ENCODE data around the gene SLC9A2. TPM values are rescaled to one million over a fixed set of nuclear protein-coding genes. Genes with fewer than 3 reads are reported as not detected.

SLC9A2 gene
- total RNA-seq, 2 donors from 2014 or later, result not detected

DNA sequence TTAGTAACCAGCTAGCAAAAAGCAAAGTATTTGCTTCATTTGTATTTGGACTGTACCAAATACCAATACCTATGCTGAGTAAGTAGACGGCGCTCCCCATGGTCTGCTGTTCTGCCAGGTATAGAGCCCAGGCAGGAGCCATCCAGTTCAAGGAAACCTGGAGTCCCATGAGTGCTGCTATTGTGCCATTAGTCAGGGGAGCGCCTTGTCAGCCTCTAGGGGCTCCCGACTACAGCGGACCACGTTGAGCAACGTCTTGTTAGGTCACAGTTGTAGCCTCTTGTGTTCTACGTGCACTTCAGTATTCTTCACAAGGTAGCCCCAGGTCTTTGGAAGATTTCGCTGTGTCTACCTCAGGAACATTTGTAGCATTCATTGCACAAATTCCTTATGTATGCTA is 21.6 kb upstream of the SLC9A2 start:
- DNase-seq, result peak; percentile 54
- Mint-ChIP-seq H3K27me3 (ENCODE audit: insufficient read depth) (no peaks in the 10 kb centered on the region), H3K4me3 (no peak overlapping the region), H3K4me1 (no peaks in the 10 kb centered on the region), H3K27ac (no peak overlapping the region), H3K36me3 (ENCODE audit: low read depth) (no peaks in the 10 kb centered on the region), H3K9me3 (no peaks in the 10 kb centered on the region)
- H3K4me3 ChIP-seq (ENCODE audit: low read length), result no peak overlapping the region
- no peaks in the 10 kb centered on the region for H3K27me3 ChIP-seq (ENCODE audit: control insufficient read depth, insufficient read depth, low read length, poor library complexity, severe bottlenecking)
- 71 to 74% methylated on average over 7 to 9 of the region's 9 CpGs for WGBS, 2 experiments (ENCODE audit: insufficient coverage in 1 of 2, insufficient read length in 1 of 2)
- TF ChIP-seq, protein P1, sequence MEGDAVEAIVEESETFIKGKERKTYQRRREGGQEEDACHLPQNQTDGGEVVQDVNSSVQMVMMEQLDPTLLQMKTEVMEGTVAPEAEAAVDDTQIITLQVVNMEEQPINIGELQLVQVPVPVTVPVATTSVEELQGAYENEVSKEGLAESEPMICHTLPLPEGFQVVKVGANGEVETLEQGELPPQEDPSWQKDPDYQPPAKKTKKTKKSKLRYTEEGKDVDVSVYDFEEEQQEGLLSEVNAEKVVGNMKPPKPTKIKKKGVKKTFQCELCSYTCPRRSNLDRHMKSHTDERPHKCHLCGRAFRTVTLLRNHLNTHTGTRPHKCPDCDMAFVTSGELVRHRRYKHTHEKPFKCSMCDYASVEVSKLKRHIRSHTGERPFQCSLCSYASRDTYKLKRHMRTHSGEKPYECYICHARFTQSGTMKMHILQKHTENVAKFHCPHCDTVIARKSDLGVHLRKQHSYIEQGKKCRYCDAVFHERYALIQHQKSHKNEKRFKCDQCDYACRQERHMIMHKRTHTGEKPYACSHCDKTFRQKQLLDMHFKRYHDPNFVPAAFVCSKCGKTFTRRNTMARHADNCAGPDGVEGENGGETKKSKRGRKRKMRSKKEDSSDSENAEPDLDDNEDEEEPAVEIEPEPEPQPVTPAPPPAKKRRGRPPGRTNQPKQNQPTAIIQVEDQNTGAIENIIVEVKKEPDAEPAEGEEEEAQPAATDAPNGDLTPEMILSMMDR (conservative IDR thresholded peaks at IDR 0.05), result peak; percentile 51
- H3K36me3 ChIP-seq (ENCODE audit: control insufficient read depth, insufficient read depth, low read length), result no peaks in the 10 kb centered on the region
- H3K9ac ChIP-seq (ENCODE audit: extremely low read depth, low read length, poor library complexity, severe bottlenecking), result no peak overlapping the region
- H3K4me1 ChIP-seq (ENCODE audit: control insufficient read depth, insufficient read depth, low read length), result no peaks in the 10 kb centered on the region
- no peaks in the 10 kb centered on the region for H3K9me3 ChIP-seq (ENCODE audit: control insufficient read depth, low read length)
- no peak overlapping the region for H3K27ac ChIP-seq (ENCODE audit: low read depth, low read length)

DNA sequence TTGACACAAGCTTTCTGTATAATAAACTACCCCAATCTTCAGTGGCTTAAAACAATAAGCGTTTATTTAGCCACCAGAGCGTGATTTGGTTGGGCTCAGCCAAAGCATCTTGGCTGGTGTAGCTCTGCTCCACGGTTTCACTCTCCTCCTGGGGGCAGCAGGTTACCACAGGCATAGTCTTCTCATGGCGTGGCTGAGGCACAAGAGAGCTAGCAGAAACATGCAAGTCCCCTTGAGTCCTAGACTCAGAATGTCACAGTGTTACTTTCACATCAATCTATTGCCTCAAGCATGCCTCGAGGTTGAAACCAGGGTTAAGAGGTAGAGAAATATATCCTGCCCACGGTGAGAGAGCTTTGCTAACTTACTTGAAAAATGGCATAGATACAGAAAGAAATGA is 19.9 kb upstream of the SLC9A2 start:
- Histone ChIP-seq H3K4me1 (ENCODE audit: control insufficient read depth, insufficient read depth, low read length) (no peaks in the 10 kb centered on the region), H3K9ac (ENCODE audit: extremely low read depth, low read length, poor library complexity, severe bottlenecking) (no peak overlapping the region), H3K4me3 (ENCODE audit: low read length) (no peak overlapping the region), H3K27me3 (ENCODE audit: control insufficient read depth, insufficient read depth, low read length, poor library complexity, severe bottlenecking) (no peaks in the 10 kb centered on the region), H3K27ac (ENCODE audit: low read depth, low read length) (no peak overlapping the region), H3K36me3 (ENCODE audit: control insufficient read depth, insufficient read depth, low read length) (no peaks in the 10 kb centered on the region), H3K9me3 (ENCODE audit: control insufficient read depth, low read length) (no peaks in the 10 kb centered on the region)
- no peaks in the 10 kb centered on the region for H3K36me3 Mint-ChIP-seq (ENCODE audit: low read depth)
- H3K27ac Mint-ChIP-seq, result no peak overlapping the region
- WGBS, 2 experiments (ENCODE audit: insufficient coverage in 1 of 2, insufficient read length in 1 of 2), result 71 to 75% methylated on average over 4 to 6 of the region's 6 CpGs
- peak; percentile 54 for DNase-seq
- H3K4me1 Mint-ChIP-seq, result no peaks in the 10 kb centered on the region
- no peak overlapping the region for H3K4me3 Mint-ChIP-seq
- TF ChIP-seq, protein P1 (conservative IDR thresholded peaks at IDR 0.05), result peak; percentile 42
- H3K27me3 Mint-ChIP-seq (ENCODE audit: insufficient read depth), result no peaks in the 10 kb centered on the region
- no peaks in the 10 kb centered on the region for H3K9me3 Mint-ChIP-seq

DNA sequence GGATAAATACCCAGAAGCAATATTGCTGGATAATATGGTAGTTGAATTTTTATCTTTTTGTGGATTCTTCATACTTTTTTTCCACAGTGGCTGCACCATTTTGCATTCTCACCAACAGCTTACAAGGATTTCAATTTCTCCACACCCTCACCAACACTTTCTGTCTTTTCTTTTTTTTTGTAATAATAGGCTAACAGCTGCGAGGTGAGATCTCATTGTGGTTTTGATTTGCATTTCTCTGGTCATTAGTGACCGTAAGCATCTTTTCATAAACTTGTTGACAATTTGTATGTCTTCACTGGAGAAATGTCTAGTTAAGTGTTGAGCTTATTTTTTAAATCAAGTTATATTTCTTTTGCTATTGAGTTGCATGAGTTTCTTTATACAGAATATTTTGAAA is 17.6 kb upstream of the SLC9A2 start:
- Mint-ChIP-seq H3K27me3 (ENCODE audit: insufficient read depth) (no peaks in the 10 kb centered on the region), H3K4me3 (no peak overlapping the region), H3K4me1 (no peaks in the 10 kb centered on the region), H3K27ac (no peak overlapping the region), H3K9me3 (no peaks in the 10 kb centered on the region), H3K36me3 (ENCODE audit: low read depth) (no peaks in the 10 kb centered on the region)
- WGBS, 2 experiments (ENCODE audit: insufficient coverage in 1 of 2, insufficient read length in 1 of 2), result 94 to 97% methylated on average over 2 of the region's 2 CpGs
- Histone ChIP-seq H3K9me3 (ENCODE audit: control insufficient read depth, low read length) (no peaks in the 10 kb centered on the region), H3K27ac (ENCODE audit: low read depth, low read length) (no peak overlapping the region), H3K9ac (ENCODE audit: extremely low read depth, low read length, poor library complexity, severe bottlenecking) (no peak overlapping the region), H3K4me1 (ENCODE audit: control insufficient read depth, insufficient read depth, low read length) (no peaks in the 10 kb centered on the region), H3K4me3 (ENCODE audit: low read length) (no peak overlapping the region), H3K36me3 (ENCODE audit: control insufficient read depth, insufficient read depth, low read length) (no peaks in the 10 kb centered on the region), H3K27me3 (ENCODE audit: control insufficient read depth, insufficient read depth, low read length, poor library complexity, severe bottlenecking) (no peaks in the 10 kb centered on the region)
- TF ChIP-seq, protein P1 (conservative IDR thresholded peaks at IDR 0.05), result no peak
- DNase-seq, result no peak
